GM12878 (cell line): ENCODE data around the gene NUP37. TPM values are rescaled to one million over a fixed set of nuclear protein-coding genes. Genes with fewer than 3 reads are reported as not detected.
A peak's percentile ranks its signal among the peaks of the same experiment; 100 is the strongest.

Source experiments
- ATAC-seq: fragments of 200-7000 bp; cut with Tn5 transposase; 3 replicates; pipeline ENCODE4 v1.9.1; 2020; ENCODE audit warnings: mild to moderate bottlenecking, moderate library complexity
- BruUV-seq: library from RNA; stranded (reverse); fragments of 400-500 nt; replicated peaks from 2 replicates; lab custom pipeline; 2021; lab: Mats Ljungman, UMichigan
- CTCF ChIA-PET: fragments of 300-600 bp; sonication (Branson Sonifier 250); formaldehyde crosslinking; extraction: SDS; loops from one replicate; lab custom pipeline; 2021; ENCODE audit warnings: inconsistent platforms; lab: Yijun Ruan, JAX
- POLR2A ChIA-PET: fragments of 350-600 bp; formaldehyde crosslinking; extraction: SDS; loops from one replicate; lab custom pipeline; 2021; ENCODE audit warnings: inconsistent platforms; lab: Charles Lee
- RAD21 ChIA-PET: fragments of 300-600 bp; sonication (Branson Sonifier 250); formaldehyde crosslinking; loops from one replicate; lab custom pipeline; 2023; ENCODE audit warnings: antibody characterized with exemption; ENCODE audit not compliant: unreplicated experiment; lab: Charles Lee
- SMC1A ChIA-PET: fragments of 300-600 bp; sonication (Branson Sonifier 250); formaldehyde crosslinking; loops from one replicate; lab custom pipeline; 2023; ENCODE audit not compliant: unreplicated experiment, uncharacterized antibody; lab: Charles Lee
- DNase-seq: peaks from one replicate; pipeline ENCODE4 v3.0.0-alpha.2; 2011; ENCODE audit warnings: low read depth, low spot score
- FAIRE-seq: peaks from 3 replicates; lab custom pipeline; 2011; peaks lifted over from hg19 to GRCh38; lab: Jason Lieb, UNC
- H2AFZ ChIP-seq: 2 replicates; pipeline ENCODE4 v1.6.0; 2011; ENCODE audit warnings: low read depth, low read length, control low read depth; ENCODE audit not compliant: control insufficient read depth
- H3K27ac ChIP-seq: 2 replicates; pipeline ENCODE4 v1.5.1; 2011; ENCODE audit warnings: control low read depth; ENCODE audit not compliant: control insufficient read depth, insufficient read depth
- H3K27me3 ChIP-seq, 2 experiments: replicated peaks in 1 of 2; 2 replicates each; pipeline versions ENCODE4 v1.6.0 to v1.6.1; 2011; ENCODE audit warnings: low read length in 1 of 2; ENCODE audit not compliant: control insufficient read depth in 2 of 2, insufficient read depth in 2 of 2
- H3K36me3 ChIP-seq, 2 experiments: 2 replicates each; pipeline ENCODE4 v1.5.1; 2011; ENCODE audit warnings: low read length in 1 of 2; ENCODE audit not compliant: control insufficient read depth in 2 of 2, insufficient read depth in 2 of 2
- H3K4me1 ChIP-seq: 2 replicates; pipeline ENCODE4 v1.6.1; 2011; ENCODE audit warnings: mild to moderate bottlenecking, low read length, moderate library complexity, mixed read lengths; ENCODE audit not compliant: control insufficient read depth, insufficient read depth
- H3K4me2 ChIP-seq: 2 replicates; pipeline ENCODE4 v1.6.0; 2011; ENCODE audit warnings: control low read depth; ENCODE audit not compliant: control insufficient read depth, insufficient read depth
- H3K4me3 ChIP-seq: fragments of 200-600 bp; sonication (generic); 2 replicates; pipeline ENCODE4 v1.5.1; 2016
- H3K79me2 ChIP-seq: 2 replicates; pipeline ENCODE4 v1.6.0; 2011; ENCODE audit warnings: low read length; ENCODE audit not compliant: control insufficient read depth, insufficient read depth
- H3K9ac ChIP-seq: 2 replicates; pipeline ENCODE4 v1.8.0; 2011; ENCODE audit warnings: low read length, control low read depth, mixed read lengths; ENCODE audit not compliant: control insufficient read depth, insufficient read depth
- H3K9me3 ChIP-seq: replicated peaks from 3 replicates; pipeline ENCODE4 v1.5.1; 2011; ENCODE audit warnings: mild to moderate bottlenecking, low read length; ENCODE audit not compliant: control insufficient read depth, insufficient read depth
- H4K20me1 ChIP-seq: 2 replicates; pipeline ENCODE4 v1.6.0; 2011; ENCODE audit not compliant: control insufficient read depth, insufficient read depth
- EZH2 ChIP-seq: IDR thresholded peaks from 2 replicates; pipeline ENCODE4 v1.6.1; 2012; ENCODE audit warnings: low read depth, mild to moderate bottlenecking, control low read depth, inconsistent platforms, low read length, borderline replicate concordance; ENCODE audit not compliant: control insufficient read depth
- FOS ChIP-seq: IDR thresholded peaks from 3 replicates; pipeline ENCODE4 v1.6.1; 2011; ENCODE audit warnings: borderline replicate concordance; ENCODE audit not compliant: insufficient read length; ENCODE audit errors: extremely low read depth
- GABPA ChIP-seq: IDR thresholded peaks from 2 replicates; pipeline ENCODE4 v1.6.1; 2014; ENCODE audit warnings: antibody characterized with exemption, low read depth, mild to moderate bottlenecking, inconsistent platforms
- GATAD2B ChIP-seq: fragments of 450-650 bp; conservative IDR thresholded peaks from 2 replicates; pipeline ENCODE4 v1.6.1; 2017; ENCODE audit warnings: low read depth, mild to moderate bottlenecking, moderate library complexity
- HDAC6 ChIP-seq: fragments of 200-600 bp; sonication (generic); IDR thresholded peaks from one replicate; pipeline ENCODE4 v1.8.0; 2017; ENCODE audit warnings: antibody characterized with exemption; ENCODE audit not compliant: unreplicated experiment
- IRF5 ChIP-seq: fragments of 450-650 bp; IDR thresholded peaks from 2 replicates; pipeline ENCODE4 v1.6.1; 2017; ENCODE audit warnings: borderline replicate concordance
- NBN ChIP-seq: fragments of 450-650 bp; IDR thresholded peaks from 2 replicates; pipeline ENCODE4 v1.6.1; 2016
- NFYB ChIP-seq: IDR thresholded peaks from 2 replicates; pipeline ENCODE4 v1.6.1; 2011; ENCODE audit warnings: low read depth, mild to moderate bottlenecking, low read length, improper control_type of control experiment, moderate library complexity; ENCODE audit not compliant: insufficient read depth
- PML ChIP-seq: IDR thresholded peaks from 2 replicates; pipeline ENCODE4 v1.6.1; 2012; ENCODE audit warnings: low read length, inconsistent platforms
- WGBS: methylation state at CpG from one replicate; pipeline ENCODE4 v1.1.6; 2016; ENCODE audit warnings: low lambda C conversion rate; ENCODE audit not compliant: insufficient replicate concordance, insufficient coverage; ENCODE audit errors: missing lambda C conversion rate; 5-methylcytosine and 5-hydroxymethylcytosine counted together
- in situ Hi-C: fragments of 300-500 bp; cut with MboI; formaldehyde crosslinking; loops from 9 replicates; pipeline ENCODE4 v1.14.3; 2018; ENCODE audit warnings: mixed read lengths
- intact Hi-C: fragments of 100-400 bp; cut with micrococcal nuclease; formaldehyde crosslinking; loops from one replicate; pipeline ENCODE4 v1.14.2; 2022; ENCODE audit not compliant: unreplicated experiment
- polyA plus RNA-seq, 11 experiments: library from polyadenylated mRNA; depleted of rRNA in 4 of 11; unstranded in 6 of 11; stranded (reverse) in 5 of 11; fragments of >200 nt; fragmentation: Nextera tagmentation in 4 of 11; fragmentation: Illumina TruSeq in 1 of 11; extraction: Ambion mirVana in 4 of 11; extraction: Trizol in 1 of 11; gene quantifications; 1 replicate in 1 of 11; 2 replicates in 10 of 11; pipeline versions ENCODE4 v1.2.1 to v1.2.3, GENCODE V29; 2011 to 2016; ENCODE audit warnings: inconsistent platforms in 2 of 11, missing spikeins in 2 of 11, low read depth in 1 of 11
- total RNA-seq, 4 experiments: library from RNA; depleted of rRNA in 3 of 4; stranded (reverse); fragments of >200 nt in 3 of 4; fragmentation: Illumina TruSeq in 1 of 4; extraction: Trizol in 1 of 4; gene quantifications; 2 replicates each; pipeline versions ENCODE4 v1.2.1 to v1.2.3, GENCODE V29; 2013 to 2021

NUP37 gene
- total and polyA plus RNA-seq, 10 of the 15 experiments (the other 5 are each of a cell fraction or from before 2014, with no cell fraction given): 51.8 to 250 (median 99.6) TPM

GRCh38 chr12:102064476-102064875 is 55.4 kb downstream of the NUP37 start:
- Histone ChIP-seq H3K4me2 (no peak overlapping the region), H3K4me1 (peaks cover 10% of the 10 kb centered on the region; the same call in 1 of the 2 replicates), H4K20me1 (no peaks in the 10 kb centered on the region), H3K27ac (no peak overlapping the region), H3K9ac (no peak overlapping the region), H3K9me3 (no peaks in the 10 kb centered on the region), H3K79me2 (peaks cover 6% of the 10 kb centered on the region), H3K4me3 (no peak overlapping the region), H3K27me3 (no peaks in the 10 kb centered on the region), H3K36me3 (peaks cover 0 to 4% of the 10 kb centered on the region in 2 experiments; a peak in 1 of 4 replicates), H2AFZ (no peak overlapping the region)
- in situ Hi-C loops (no loop called here), intact Hi-C loops (loop anchor here (5.0 to 10.0 kb wide), 3 partner anchors 58 to 290 kb away; partner anchors contain the start of genes NUP37 and PARPBP)
- no TSS peak for BruUV-seq
- SMC1A ChIA-PET: interaction anchor here (1.0 kb wide), 1 partner anchor 9 kb away, joined by 3 read pairs; no protein-coding TSS in a partner anchor
- no peak for DNase-seq
- no peak for FAIRE-seq
- RAD21 ChIA-PET: interaction anchor here (1.4 kb wide), 1 partner anchor 57 kb away, joined by 4 read pairs; no protein-coding TSS in a partner anchor
- CTCF ChIA-PET: interaction anchor here (1.1 kb wide), 1 partner anchor 419 kb away, joined by 4 read pairs; no protein-coding TSS in a partner anchor
- TF ChIP-seq PML (no peak), HDAC6 (no peak), FOS (no peak)
- 93% methylated on average over 1 of the region's 1 CpG for WGBS
- ATAC-seq: no peak
- POLR2A ChIA-PET: no interaction called here

GRCh38 chr12:102063069-102063468 is 56.8 kb downstream of the NUP37 start:
- ChIA-PET SMC1A (no interaction called here), CTCF (no interaction called here), POLR2A (no interaction called here), RAD21 (interaction anchor here (1.4 kb wide), 1 partner anchor 58 kb away, joined by 4 read pairs; no protein-coding TSS in a partner anchor)
- in situ Hi-C loops (no loop called here), intact Hi-C loops (loop anchor here (5.0 to 10.0 kb wide), 3 partner anchors 59 to 288 kb away; partner anchors contain the start of genes NUP37 and PARPBP)
- Histone ChIP-seq H3K9me3 (no peaks in the 10 kb centered on the region), H3K4me2 (no peak overlapping the region), H3K36me3 (no peaks in the 10 kb centered on the region; a peak in 1 of 4 replicates), H3K79me2 (peaks cover 6% of the 10 kb centered on the region), H3K4me1 (peaks cover 10% of the 10 kb centered on the region; the same call in 1 of the 2 replicates), H3K27me3 (no peaks in the 10 kb centered on the region), H3K9ac (no peak overlapping the region), H3K27ac (no peak overlapping the region), H3K4me3 (no peak overlapping the region), H4K20me1 (no peaks in the 10 kb centered on the region), H2AFZ (no peak overlapping the region)
- BruUV-seq: no TSS peak
- DNase-seq: no peak
- WGBS: 100% methylated on average over 3 of the region's 3 CpGs
- TF ChIP-seq IRF5 (no peak), NFYB (peak; percentile 58), GABPA (no peak), NBN (no peak), GATAD2B (no peak), EZH2 (no peak)
- ATAC-seq: no peak
- FAIRE-seq: no peak
